Endothelial cell of coronary artery (primary cell): ENCODE measurements around the gene MANEAL. TPM values are rescaled to one million over a fixed set of nuclear protein-coding genes. Genes with fewer than 3 reads are reported as not detected.

Source experiments
- total RNA-seq: library from RNA; depleted of rRNA; stranded (reverse); fragments of >200 nt; gene quantifications from 2 replicates; pipeline ENCODE4 v1.2.3, GENCODE V29; 2014

Gene MANEAL
- total RNA-seq: 0.75 and 0.90 TPM in 2 replicates

GRCh38 chr1:37793773-37794371 is at the start of gene MANEAL:
Gene MANEAL, plus strand, starts transcription at chr1:37793847. Its CDS starts 336 bp downstream, at chr1:37794183.

GRCh38 chr1:37764888-37765441 is 28.7 kb upstream of the MANEAL start, which contains the start of gene EPHA10:
Gene EPHA10, minus strand, starts transcription at chr1:37765120. Its CDS starts 54 bp downstream, at chr1:37765066.

GRCh38 chr1:37807555-37808368 is 14.1 kb downstream of the MANEAL start, which contains the start of the genes C1orf122 and YRDC:
Gene C1orf122, plus strand, starts transcription at chr1:37807790. Its CDS starts 615 bp downstream, at chr1:37808405.
Gene YRDC, minus strand, starts transcription at chr1:37808208. Its CDS starts 28 bp downstream, at chr1:37808180.

Other genes with a start within 250 kb of the MANEAL start
- gene SNIP1, start 239.6 kb upstream of the MANEAL start, total RNA-seq: 14.4 and 14.8 TPM in 2 replicates
- gene DNALI1, start 236.9 kb upstream of the MANEAL start, total RNA-seq: 1.5 and 3.1 TPM in 2 replicates
- gene GNL2, start 197.9 kb upstream of the MANEAL start, total RNA-seq: 84.1 and 88.0 TPM in 2 replicates
- gene RSPO1, start 159.0 kb upstream of the MANEAL start, total RNA-seq: not detected in 2 replicates
- gene CDCA8, start 101.3 kb upstream of the MANEAL start, total RNA-seq: 4.8 and 10.1 TPM in 2 replicates
- gene EPHA10, start 28.7 kb upstream of the MANEAL start, total RNA-seq: not detected in 2 replicates
- 10.0 and 10.2 TPM in 2 replicates for gene C1orf122, start 13.9 kb downstream of the MANEAL start, total RNA-seq
- gene YRDC, start 14.4 kb downstream of the MANEAL start, total RNA-seq: 19.1 and 22.7 TPM in 2 replicates
- 1.7 and 3.2 TPM in 2 replicates for gene MTF1, start 65.7 kb downstream of the MANEAL start, total RNA-seq
- gene INPP5B, start 153.2 kb downstream of the MANEAL start, total RNA-seq: 13.7 and 23.7 TPM in 2 replicates
- 106 and 139 TPM in 2 replicates for gene SF3A3, start 196.2 kb downstream of the MANEAL start, total RNA-seq
- 16.4 and 23.2 TPM in 2 replicates for gene FHL3, start 211.7 kb downstream of the MANEAL start, total RNA-seq
- gene UTP11, start 218.9 kb downstream of the MANEAL start, total RNA-seq: 33.4 and 43.2 TPM in 2 replicates